GM06990 (cell line): Measurements from ENCODE around the gene ARID5A.
"Not testable (repeated sequence)": the region's sequence is repeated elsewhere in the genome, so short reads cannot be mapped to it uniquely, and the experiment has no call there.

Source experiments
- DNase-seq: peaks from one replicate; pipeline ENCODE4 v3.0.0-alpha.2; 2011; ENCODE audit not compliant: insufficient read length; ENCODE audit errors: extremely low read depth
- H3K27me3 ChIP-seq: replicated peaks from 2 replicates; pipeline ENCODE4 v1.6.0; 2011; ENCODE audit warnings: low read length; ENCODE audit not compliant: control insufficient read depth, insufficient read depth
- H3K36me3 ChIP-seq: 2 replicates; pipeline ENCODE4 v1.5.1; 2011; ENCODE audit warnings: low read length; ENCODE audit not compliant: control insufficient read depth, insufficient read depth
- H3K4me3 ChIP-seq: replicated peaks from 2 replicates; pipeline ENCODE4 v1.5.1; 2011; ENCODE audit warnings: low read depth, mild to moderate bottlenecking, control low read depth, low read length
- CTCF ChIP-seq: IDR thresholded peaks from 2 replicates; pipeline ENCODE4 v1.5.1; 2011; ENCODE audit warnings: low read length, control low read depth, mild to moderate bottlenecking, inconsistent platforms; ENCODE audit not compliant: insufficient read depth, poor library complexity, severe bottlenecking

The ARID5A gene

GRCh38 chr2:96554293-96555145 is 18.0 kb downstream of the ARID5A start:
- H3K27me3 ChIP-seq: no peaks in the 10 kb centered on the region; the same call in 1 of the 2 replicates
- no peak overlapping the region for H3K4me3 ChIP-seq
- H3K36me3 ChIP-seq: peaks cover 26% of the 10 kb centered on the region
- peak; percentile 90 for TF ChIP-seq CTCF
- peak; percentile 77 for DNase-seq

- no peak for TF ChIP-seq CTCF
- DNase-seq: no peak
- no peaks in the 10 kb centered on the region; the same call in 1 of the 2 replicates for H3K27me3 ChIP-seq
Observed at GRCh38 chr2:96555146-96555610, 18.6 kb downstream of the ARID5A start.

GRCh38 chr2:96556441-96557330 is 20.1 kb downstream of the ARID5A start:
- no peak for TF ChIP-seq CTCF
- Histone ChIP-seq H3K36me3 (peaks cover 8% of the 10 kb centered on the region), H3K27me3 (no peaks in the 10 kb centered on the region; the same call in 1 of the 2 replicates), H3K4me3 (no peak overlapping the region)
- DNase-seq: no peak

More at GRCh38 chr2:96555146-96555610, 18.6 kb downstream of the ARID5A start:
- H3K36me3 ChIP-seq: peaks cover 22% of the 10 kb centered on the region
- H3K4me3 ChIP-seq: no peak overlapping the region

GRCh38 chr2:96557421-96557820 is 20.9 kb downstream of the ARID5A start:
- not testable (repeated sequence) for H3K4me3 ChIP-seq, DNase-seq, H3K27me3 ChIP-seq, H3K36me3 ChIP-seq

- no peak for TF ChIP-seq CTCF
- no peak for DNase-seq
- H3K4me3 ChIP-seq: no peak overlapping the region
- H3K27me3 ChIP-seq: no peaks in the 10 kb centered on the region; the same call in 1 of the 2 replicates
- H3K36me3 ChIP-seq: no peaks in the 10 kb centered on the region; the same call in 1 of the 2 replicates
Observed at GRCh38 chr2:96558061-96558460, 21.5 kb downstream of the ARID5A start.
